K562 (cell line): ENCODE measurements around the gene HJV. TPM values are rescaled to one million over a fixed set of nuclear protein-coding genes. Genes with fewer than 3 reads are reported as not detected.

Source experiments
- DNMT1 ChIP-seq: fragments of 450-650 bp; IDR thresholded peaks from 2 replicates; pipeline ENCODE4 v1.6.1; 2016; ENCODE audit warnings: antibody characterized with exemption, mild to moderate bottlenecking
- DPF2 ChIP-seq: fragments of 450-650 bp; IDR thresholded peaks from 2 replicates; pipeline ENCODE4 v1.6.1; 2016
- E2F1 ChIP-seq: sonication (generic); formaldehyde crosslinking; IDR thresholded peaks from 2 replicates; pipeline ENCODE4 v1.8.1; 2023; ENCODE audit warnings: mild to moderate bottlenecking, missing genetic modification reagents, moderate library complexity
- E2F8 ChIP-seq: fragments of 450-650 bp; IDR thresholded peaks from 2 replicates; pipeline ENCODE4 v1.7.1; 2018; ENCODE audit warnings: mild to moderate bottlenecking, low read depth; ENCODE audit not compliant: partially characterized antibody
- FOXJ3 ChIP-seq: sonication (generic); formaldehyde crosslinking; IDR thresholded peaks from 2 replicates; pipeline ENCODE4 v1.4.0; 2020; ENCODE audit warnings: mild to moderate bottlenecking, missing genetic modification reagents
- MBD1 ChIP-seq: fragments of 250-450 bp; sonication (Bioruptor Pico); IDR thresholded peaks from 2 replicates; pipeline ENCODE4 v1.8.0; 2022; ENCODE audit warnings: inconsistent platforms
- NFXL1 ChIP-seq: fragments of 450-650 bp; formaldehyde crosslinking; IDR thresholded peaks from 2 replicates; pipeline ENCODE4 v1.4.0; 2021; ENCODE audit warnings: mild to moderate bottlenecking
- POLR2AphosphoS2 ChIP-seq: IDR thresholded peaks from 2 replicates; pipeline ENCODE4 v1.6.1; 2012; ENCODE audit warnings: low read length, improper control_type of control experiment
- POLR2AphosphoS5 ChIP-seq: IDR thresholded peaks from 2 replicates; pipeline ENCODE4 v1.6.1; 2011; ENCODE audit warnings: mild to moderate bottlenecking, low read depth, low read length, moderate library complexity; ENCODE audit not compliant: control insufficient read depth, insufficient read depth
- RFX7 ChIP-seq: fragments of 250-450 bp; sonication (Bioruptor Pico); IDR thresholded peaks from 2 replicates; pipeline ENCODE4 v1.5.1; 2021; ENCODE audit warnings: mild to moderate bottlenecking
- RNF2 ChIP-seq: sonication (generic); IDR thresholded peaks from 2 replicates; pipeline ENCODE4 v1.6.1; 2016
- SMAD4 ChIP-seq: fragments of 250-450 bp; sonication (Bioruptor Pico); conservative IDR thresholded peaks from 2 replicates; pipeline ENCODE4 v1.8.0; 2021; ENCODE audit warnings: inconsistent platforms, mild to moderate bottlenecking, moderate library complexity
- ZBTB11 ChIP-seq, 3 experiments: fragments of 200-800 bp in 1 of 3; fragments of 250-450 bp in 1 of 3; fragments of 450-650 bp in 1 of 3; sonication (Bioruptor Pico) in 1 of 3; sonication (Bioruptor generic) in 1 of 3; formaldehyde crosslinking in 1 of 3; IDR thresholded peaks; 2 replicates each; pipeline versions ENCODE4 v1.6.1 to v1.8.0; 2016 to 2022; ENCODE audit warnings: mild to moderate bottlenecking in 2 of 3, missing genetic modification characterization in 2 of 3, missing compliant biosample characterization in 1 of 3, moderate library complexity in 1 of 3
- ZBTB33 ChIP-seq: sonication (generic); formaldehyde crosslinking; IDR thresholded peaks from 2 replicates; pipeline ENCODE4 v1.8.1; 2023; ENCODE audit warnings: mild to moderate bottlenecking, missing genetic modification reagents
- ZNF696 ChIP-seq: fragments of 250-450 bp; sonication (Bioruptor Pico); conservative IDR thresholded peaks from 2 replicates; pipeline ENCODE4 v1.4.0; 2020; ENCODE audit warnings: mild to moderate bottlenecking, moderate library complexity
- polyA plus RNA-seq, 8 experiments: library from polyadenylated mRNA; depleted of rRNA in 4 of 8; stranded (reverse) in 5 of 8; unstranded in 3 of 8; fragments of >200 nt; fragmentation: Nextera tagmentation in 2 of 8; fragmentation: Illumina TruSeq in 1 of 8; extraction: Ambion mirVana in 2 of 8; extraction: Trizol in 1 of 8; gene quantifications; 2 replicates each; pipeline versions ENCODE4 v1.2.1 to v1.2.3, GENCODE V29; 2011 to 2014; ENCODE audit warnings: inconsistent platforms in 1 of 8, missing spikeins in 1 of 8
- total RNA-seq, 7 experiments: library from RNA; depleted of rRNA in 6 of 7; stranded (reverse); fragments of >200 nt in 6 of 7; fragmentation: Illumina TruSeq in 2 of 7; extraction: Trizol in 2 of 7; gene quantifications; 2 replicates each; pipeline versions ENCODE4 v1.2.1 to v1.2.3, GENCODE V29; 2011 to 2021; ENCODE audit warnings: low replicate concordance in 1 of 7

Gene HJV
- total and polyA plus RNA-seq, 9 of the 15 experiments (the other 6 are each of a cell fraction or from before 2014, with no cell fraction given), result 1.0 to 6.6 (median 2.4) TPM

GRCh38 chr1:145985502-145986439, 35.8 kb downstream of the HJV start (continued):
- no peak for TF ChIP-seq ZBTB33
- TF ChIP-seq POLR2AphosphoS2, result no peak
- no peak for TF ChIP-seq RNF2
- TF ChIP-seq E2F8, result no peak
- no peak for TF ChIP-seq MBD1 (CRISPR knock-in tag)
- TF ChIP-seq E2F1 (CRISPR knock-in tag), result no peak
- TF ChIP-seq RFX7 (CRISPR knock-in tag), result no peak
- no peak for TF ChIP-seq DNMT1
- no peak for TF ChIP-seq ZNF696 (CRISPR knock-in tag)
- no peak for TF ChIP-seq POLR2AphosphoS5
- TF ChIP-seq DPF2, result no peak
- TF ChIP-seq FOXJ3 (CRISPR knock-in tag), result no peak
- TF ChIP-seq NFXL1, result no peak
- no peak for TF ChIP-seq SMAD4 (CRISPR knock-in tag)
- TF ChIP-seq ZBTB11 (CRISPR knock-in tag; IDR thresholded peaks at IDR 0.05), result peak in 1 of 3 experiments; percentile 11; a peak in 1 of 6 replicates
